ENCODE results near the gene CYFIP1.

- TF ChIP-seq POLR2AphosphoS5 (IDR thresholded peaks at IDR 0.05; ENCODE audit: low read depth, low read length), result no peak
- no peak for TF ChIP-seq POLR2A (IDR thresholded peaks at IDR 0.05; ENCODE audit: low read depth, low read length)
These were observed 123.5 kb downstream of the CYFIP1 start for GRCh38 chr15:22856659-22857058.
